ENCODE measurements around the gene DYNC1H1.
A peak's percentile ranks its signal among the peaks of the same experiment; 100 is the strongest.

The DYNC1H1 gene

GRCh38 chr14:101944451-101944850 is 19.9 kb upstream of the DYNC1H1 start:
- no peak for DNase-seq (ENCODE audit: low read depth)

GRCh38 chr14:101945171-101945570 is 19.2 kb upstream of the DYNC1H1 start:
- DNase-seq (ENCODE audit: low read depth) = no peak

GRCh38 chr14:101947577-101947903 is 16.8 kb upstream of the DYNC1H1 start:
- no peak for DNase-seq (ENCODE audit: low read depth)

GRCh38 chr14:101947904-101948665 is 16.3 kb upstream of the DYNC1H1 start:
- peak; percentile 99 for DNase-seq (ENCODE audit: low read depth)

- DNase-seq (ENCODE audit: low read depth) = no peak
Measured at GRCh38 chr14:101948666-101949216, 15.6 kb upstream of the DYNC1H1 start.

GRCh38 chr14:101950100-101950499 is 14.3 kb upstream of the DYNC1H1 start:
- DNase-seq (ENCODE audit: low read depth) = no peak

GRCh38 chr14:101950516-101951215 is 13.7 kb upstream of the DYNC1H1 start:
- DNase-seq (ENCODE audit: low read depth) = no peak

- no peak for DNase-seq (ENCODE audit: low read depth)
Measured at GRCh38 chr14:101953151-101953550, 11.2 kb upstream of the DYNC1H1 start.

- DNase-seq (ENCODE audit: low read depth) = no peak
Measured at GRCh38 chr14:101954501-101954900, 9.9 kb upstream of the DYNC1H1 start.

- no peak for DNase-seq (ENCODE audit: low read depth)
Measured at GRCh38 chr14:101955695-101956161, 8.6 kb upstream of the DYNC1H1 start.

GRCh38 chr14:101956179-101956885 is 8.0 kb upstream of the DYNC1H1 start:
- no peak for DNase-seq (ENCODE audit: low read depth)

- DNase-seq (ENCODE audit: low read depth) = no peak
Measured at GRCh38 chr14:101957406-101958234, 6.8 kb upstream of the DYNC1H1 start.

GRCh38 chr14:101958418-101959180 is 5.8 kb upstream of the DYNC1H1 start:
- no peak for DNase-seq (ENCODE audit: low read depth)

- no peak for DNase-seq (ENCODE audit: low read depth)
Measured at GRCh38 chr14:101959277-101959676, 5.1 kb upstream of the DYNC1H1 start.

- no peak for DNase-seq (ENCODE audit: low read depth)
Measured at GRCh38 chr14:101960225-101960624, 4.1 kb upstream of the DYNC1H1 start.

GRCh38 chr14:101961011-101961721 is 3.2 kb upstream of the DYNC1H1 start:
- no peak for DNase-seq (ENCODE audit: low read depth)

GRCh38 chr14:101961746-101962502 is 2.4 kb upstream of the DYNC1H1 start:
- DNase-seq (ENCODE audit: low read depth) = no peak

- peak; percentile 77 for DNase-seq (ENCODE audit: low read depth)
Measured at GRCh38 chr14:101962503-101962874, 1.9 kb upstream of the DYNC1H1 start.

- DNase-seq (ENCODE audit: low read depth) = no peak
Measured at GRCh38 chr14:101963052-101963451, 1.3 kb upstream of the DYNC1H1 start.
